ENCODE results near the gene INPP1. TPM values are rescaled to one million over a fixed set of nuclear protein-coding genes. Genes with fewer than 3 reads are reported as not detected.

Gene INPP1
- polyA plus RNA-seq, 1 of the 3 experiments (the other 2 are of a cell fraction): 6.4 TPM

GRCh38 chr2:190376591-190377245, 33.3 kb downstream of the INPP1 start:
- no peak overlapping the region for H3K9ac ChIP-seq
- DNase-seq: no peak
- TF ChIP-seq FOXJ3 (CRISPR knock-in tag; IDR thresholded peaks at IDR 0.05) (no peak), USF1 (IDR thresholded peaks at IDR 0.05; ENCODE audit: borderline replicate concordance, low read depth) (no peak), TEAD4 (IDR thresholded peaks at IDR 0.05; ENCODE audit: borderline replicate concordance, insufficient read depth) (no peak), NRF1 (IDR thresholded peaks at IDR 0.05; ENCODE audit: low read depth, low read length) (no peak), NFIC (IDR thresholded peaks at IDR 0.05; ENCODE audit: borderline replicate concordance) (no peak), JUND (IDR thresholded peaks at IDR 0.05) (no peak), TAF1 (IDR thresholded peaks at IDR 0.05; ENCODE audit: borderline replicate concordance, low read depth, low read length) (no peak), MEF2A (IDR thresholded peaks at IDR 0.05; ENCODE audit: borderline replicate concordance, low read depth) (no peak), EZH2phosphoT487 (IDR thresholded peaks at IDR 0.05; ENCODE audit: borderline replicate concordance, low read depth) (no peak), IRF3 (IDR thresholded peaks at IDR 0.05; ENCODE audit: low read depth, low read length) (no peak), CTCF (IDR thresholded peaks at IDR 0.05) (no peak), RFX5 (IDR thresholded peaks at IDR 0.05; ENCODE audit: low read length) (no peak), PBX3 (IDR thresholded peaks at IDR 0.05) (no peak), REST (IDR thresholded peaks at IDR 0.05; ENCODE audit: low read depth, low read length) (no peak), FOSL2 (IDR thresholded peaks at IDR 0.05; ENCODE audit: borderline replicate concordance, low read depth) (no peak), GABPA (IDR thresholded peaks at IDR 0.05; ENCODE audit: low read depth) (no peak), RCOR1 (IDR thresholded peaks at IDR 0.05; ENCODE audit: low read length) (no peak), MAX (IDR thresholded peaks at IDR 0.05; ENCODE audit: low read depth) (no peak)
- POLR2A ChIA-PET: no interaction called here
- H3K27me3 ChIP-seq (ENCODE audit: insufficient read depth): no peaks in the 10 kb centered on the region
- no peaks in the 10 kb centered on the region; a peak in 1 of 4 replicates for H3K4me1 ChIP-seq (ENCODE audit: control insufficient read depth in 1 of 2, insufficient read depth in 2 of 2, low read depth in 1 of 2, low read length in 1 of 2)
- no peak overlapping the region for H3K27ac ChIP-seq (ENCODE audit: low read depth in 2 of 2, low read length in 1 of 2)
- H2AFZ ChIP-seq (ENCODE audit: low read depth): no peak overlapping the region
- H3K9me3 ChIP-seq: no peaks in the 10 kb centered on the region
- WGBS (ENCODE audit: low lambda C conversion rate): 92% methylated on average over 3 of the region's 3 CpGs
- H3K36me3 ChIP-seq (replicated peaks in 1 of 2; ENCODE audit: control insufficient read depth in 1 of 2, insufficient read depth in 2 of 2, low read length in 1 of 2): no peaks in the 10 kb centered on the region
- H3K4me3 ChIP-seq (ENCODE audit: low read depth in 2 of 2, low read length in 1 of 2): no peak overlapping the region
- H3K79me2 ChIP-seq (ENCODE audit: insufficient read depth): no peaks in the 10 kb centered on the region
- CTCF ChIA-PET: interaction anchor here (1.3 to 1.7 kb wide), 3 partner anchors 9 to 136 kb away, joined by 3 to 10 read pairs (median 4); no protein-coding TSS in a partner anchor
- no peaks in the 10 kb centered on the region for H4K20me1 ChIP-seq (ENCODE audit: insufficient read depth)
- H3K9me2 ChIP-seq: no peaks in the 10 kb centered on the region
- no peak overlapping the region for H3K4me2 ChIP-seq
- H3F3A ChIP-seq (replicated peaks; ENCODE audit: insufficient read depth): no peaks in the 10 kb centered on the region
